Lung (tissue), 12 donors: ENCODE results near the gene CCNYL1. TPM values are rescaled to one million over a fixed set of nuclear protein-coding genes. Genes with fewer than 3 reads are reported as not detected.
"Not testable (repeated sequence)": the region's sequence is repeated elsewhere in the genome, so short reads cannot be mapped to it uniquely, and the experiment has no call there.

Experiments
- ATAC-seq: fragments of 200-7000 bp; cut with Tn5 transposase; one replicate; pipeline ENCODE4 v1.9.1; 2020; ENCODE audit warnings: moderate number of reproducible peaks; ENCODE audit not compliant: insufficient read depth, low FRiP score
- DNase-seq, 3 donors: peaks; one replicate each; pipeline ENCODE4 v3.0.0-alpha.2; 2013 to 2017
- H3K27ac ChIP-seq, 2 donors: one replicate each; pipeline ENCODE4 v1.5.1; 2013; ENCODE audit warnings: mild to moderate bottlenecking in 2 of 2, moderate library complexity in 2 of 2, control low read depth in 1 of 2, inconsistent platforms in 1 of 2, low read depth in 1 of 2, low read length in 1 of 2
- H3K27me3 ChIP-seq, 3 donors: one replicate each; pipeline ENCODE4 v1.5.1; 2013; ENCODE audit warnings: low read length in 2 of 3; ENCODE audit not compliant: control insufficient read depth in 3 of 3, insufficient read depth in 3 of 3
- H3K36me3 ChIP-seq, 4 donors: one replicate each; pipeline ENCODE4 v1.5.1; 2013; ENCODE audit warnings: low read length in 4 of 4, mild to moderate bottlenecking in 1 of 4, moderate library complexity in 1 of 4; ENCODE audit not compliant: control insufficient read depth in 4 of 4, insufficient read depth in 4 of 4
- H3K4me1 ChIP-seq, 5 donors: one replicate each; pipeline ENCODE4 v1.5.1; 2013; ENCODE audit warnings: low read length in 5 of 5, mild to moderate bottlenecking in 2 of 5, moderate library complexity in 1 of 5; ENCODE audit not compliant: control insufficient read depth in 5 of 5, insufficient read depth in 5 of 5
- H3K4me3 ChIP-seq: one replicate; pipeline ENCODE4 v1.5.1; 2013; ENCODE audit warnings: mild to moderate bottlenecking, control low read depth, moderate library complexity
- H3K9ac ChIP-seq, 2 donors: one replicate each; pipeline ENCODE4 v1.5.1; 2013; ENCODE audit warnings: low read length in 2 of 2, control low read depth in 1 of 2; ENCODE audit not compliant: insufficient read depth in 1 of 2
- H3K9me3 ChIP-seq, 4 donors: one replicate each; pipeline ENCODE4 v1.5.1; 2013; ENCODE audit warnings: low read length in 3 of 4, mild to moderate bottlenecking in 1 of 4, moderate library complexity in 1 of 4; ENCODE audit not compliant: control insufficient read depth in 4 of 4, insufficient read depth in 3 of 4
- WGBS, 2 donors: extraction: QIAGEN DNeasy Blood & Tissue Kit; methylation state at CpG; one replicate each; pipeline ENCODE4 v1.1.7; 2013; 5-methylcytosine and 5-hydroxymethylcytosine counted together
- polyA plus RNA-seq, 2 donors: library from polyadenylated mRNA; stranded (reverse); fragments of 200-250 nt; gene quantifications; one replicate each; pipeline ENCODE4 v1.2.1, GENCODE V29; 2013
- total RNA-seq, 2 donors: library from RNA; depleted of rRNA in 1 of 2; stranded (reverse); fragments of >200 nt in 1 of 2; gene quantifications; one replicate each; pipeline ENCODE4 v1.2.1, GENCODE V29; 2014 to 2021
- TF ChIP-seq, protein P1 (sequence below): IDR thresholded peaks from 2 replicates; pipeline ENCODE4 v1.5.1; 2012; ENCODE audit warnings: mild to moderate bottlenecking; ENCODE audit errors: control extremely low read depth, extremely low read depth
- donor health status: control.
- donor health status: control.
- donor health status: Bipolar disorder and iron deficiency.
- donor health status: healthy.
- donor health status: DM: yes; HTN: yes; CAD: no.

CCNYL1 gene
- total and polyA plus RNA-seq, 4 donors, result 11.1 to 25.1 (median 12.7) TPM

DNA sequence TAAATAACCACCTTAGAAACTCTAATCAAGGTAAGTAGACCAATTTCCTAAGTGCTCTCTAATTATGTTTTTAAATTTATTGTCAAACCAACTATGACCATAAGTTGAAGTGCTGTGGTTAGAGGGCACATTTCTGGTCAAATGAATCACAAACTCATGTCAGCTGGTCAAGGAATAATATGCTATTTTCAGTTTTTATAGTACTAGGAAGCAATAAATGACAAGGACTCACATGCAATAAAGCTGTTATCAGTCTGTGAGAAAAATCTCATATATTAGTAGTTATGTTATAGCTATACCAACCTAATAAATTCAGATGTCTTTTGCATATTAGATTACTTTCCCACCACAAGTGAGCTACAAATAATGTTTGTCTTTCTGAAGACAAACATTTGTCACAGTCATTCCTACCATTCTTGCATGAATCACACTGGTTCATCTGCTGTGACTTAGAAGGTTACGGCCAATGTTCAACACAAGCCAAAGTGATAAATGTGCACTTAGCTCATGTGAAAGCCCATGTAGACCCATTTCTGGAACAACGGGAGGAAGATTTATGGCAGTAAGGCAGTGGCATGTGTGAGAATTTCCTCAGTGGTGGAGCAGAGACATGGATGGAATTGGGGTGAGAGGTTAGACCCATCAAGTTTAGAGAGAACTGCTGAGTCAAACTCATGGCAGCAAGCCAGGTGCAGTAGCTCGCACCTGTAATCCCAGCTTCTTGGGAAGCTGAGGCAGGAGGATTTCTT, 27.4 kb upstream of the CCNYL1 start:
- Histone ChIP-seq H3K9ac (no peak overlapping the region), H3K27ac (no peak overlapping the region), H3K9me3 (peaks cover 0 to 6% (median 0%) of the 10 kb centered on the region in 4 donors), H3K4me1 (peaks cover 0 to 3% (median 0%) of the 10 kb centered on the region in 5 donors), H3K27me3 (no peaks in the 10 kb centered on the region), H3K36me3 (no peaks in the 10 kb centered on the region), H3K4me3 (no peak overlapping the region)
- TF ChIP-seq, protein P1, sequence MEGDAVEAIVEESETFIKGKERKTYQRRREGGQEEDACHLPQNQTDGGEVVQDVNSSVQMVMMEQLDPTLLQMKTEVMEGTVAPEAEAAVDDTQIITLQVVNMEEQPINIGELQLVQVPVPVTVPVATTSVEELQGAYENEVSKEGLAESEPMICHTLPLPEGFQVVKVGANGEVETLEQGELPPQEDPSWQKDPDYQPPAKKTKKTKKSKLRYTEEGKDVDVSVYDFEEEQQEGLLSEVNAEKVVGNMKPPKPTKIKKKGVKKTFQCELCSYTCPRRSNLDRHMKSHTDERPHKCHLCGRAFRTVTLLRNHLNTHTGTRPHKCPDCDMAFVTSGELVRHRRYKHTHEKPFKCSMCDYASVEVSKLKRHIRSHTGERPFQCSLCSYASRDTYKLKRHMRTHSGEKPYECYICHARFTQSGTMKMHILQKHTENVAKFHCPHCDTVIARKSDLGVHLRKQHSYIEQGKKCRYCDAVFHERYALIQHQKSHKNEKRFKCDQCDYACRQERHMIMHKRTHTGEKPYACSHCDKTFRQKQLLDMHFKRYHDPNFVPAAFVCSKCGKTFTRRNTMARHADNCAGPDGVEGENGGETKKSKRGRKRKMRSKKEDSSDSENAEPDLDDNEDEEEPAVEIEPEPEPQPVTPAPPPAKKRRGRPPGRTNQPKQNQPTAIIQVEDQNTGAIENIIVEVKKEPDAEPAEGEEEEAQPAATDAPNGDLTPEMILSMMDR, result no peak
- 73 to 78% methylated on average over 3 of the region's 3 CpGs for WGBS, 2 donors
- no peak for DNase-seq
- no peak for ATAC-seq

DNA sequence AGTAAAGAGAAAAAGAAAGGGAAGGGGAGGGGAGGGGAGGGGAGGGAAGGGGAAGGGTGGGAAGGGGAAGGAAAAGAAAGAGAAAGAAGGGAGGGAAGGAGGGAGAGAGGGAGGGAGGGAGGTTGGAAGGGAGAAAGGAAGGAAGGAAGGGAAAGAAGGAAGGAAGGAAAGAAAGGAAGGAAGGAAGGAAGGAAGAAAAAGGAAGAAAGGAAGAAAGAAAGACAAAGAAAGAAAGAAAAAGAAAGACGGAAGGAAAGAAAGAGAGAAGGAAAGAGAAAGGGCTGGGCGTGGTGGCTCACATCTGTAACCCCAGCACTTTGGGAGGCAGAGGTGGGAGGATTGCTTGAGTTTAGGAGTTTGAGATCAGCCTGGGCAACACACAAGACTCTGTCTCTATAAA, 24.6 kb upstream of the CCNYL1 start:
- no peak overlapping the region for H3K4me3 ChIP-seq
- H3K27me3 ChIP-seq, result no peaks in the 10 kb centered on the region
- WGBS, 2 donors, result 68 to 81% methylated on average over 2 of the region's 2 CpGs
- no peak for ATAC-seq
- no peaks in the 10 kb centered on the region for H3K4me1 ChIP-seq
- no peak overlapping the region for H3K9ac ChIP-seq
- peaks cover 0 to under 1% (median 0%) of the 10 kb centered on the region in 4 donors for H3K9me3 ChIP-seq
- TF ChIP-seq, protein P1, result no peak
- H3K27ac ChIP-seq, result no peak overlapping the region
- H3K36me3 ChIP-seq, result no peaks in the 10 kb centered on the region
- no peak for DNase-seq

- no peaks in the 10 kb centered on the region for H3K4me1 ChIP-seq
- TF ChIP-seq, protein P1, result no peak
Measured at GRCh38 chr2:207688597-207688996, 22.8 kb upstream of the CCNYL1 start.

DNA sequence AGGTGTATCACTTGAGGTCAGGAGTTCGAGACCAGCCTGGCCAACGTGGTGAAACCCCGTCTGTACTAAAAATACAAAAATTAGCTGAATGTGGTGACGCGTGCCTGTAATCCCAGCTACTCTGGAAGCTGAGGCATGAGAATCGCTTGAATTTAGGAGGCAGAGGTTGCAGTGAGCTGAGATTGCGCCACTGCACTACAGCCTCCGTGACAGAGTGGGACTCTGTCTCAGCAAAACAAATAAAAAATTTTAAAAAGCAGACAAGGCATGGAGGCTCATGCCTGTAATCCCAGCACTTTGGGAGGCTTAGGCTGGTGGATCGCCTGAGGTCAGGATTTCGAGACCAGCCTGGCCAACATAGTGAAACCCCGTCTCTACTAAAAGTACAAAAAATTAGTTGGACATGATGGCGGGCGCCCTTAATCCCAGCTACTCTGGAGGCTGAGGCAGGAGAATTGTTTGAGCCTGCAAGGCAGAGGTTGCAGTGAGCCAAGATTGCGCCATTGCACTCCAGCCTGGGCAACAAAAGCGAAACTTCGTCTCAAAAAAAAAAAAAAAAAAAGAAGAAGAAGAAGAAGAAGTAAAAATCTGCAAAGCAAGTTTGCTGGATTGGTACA, 20.5 kb upstream of the CCNYL1 start:
- H3K27ac ChIP-seq, DNase-seq, H3K36me3 ChIP-seq, H3K4me3 ChIP-seq, ATAC-seq, H3K4me1 ChIP-seq, H3K9ac ChIP-seq, H3K27me3 ChIP-seq, H3K9me3 ChIP-seq: not testable (repeated sequence)
- WGBS, 2 donors, result 81 to 85% methylated on average over 16 of the region's 16 CpGs

More at GRCh38 chr2:207688597-207688996, 22.8 kb upstream of the CCNYL1 start:
- Histone ChIP-seq H3K4me3 (no peak overlapping the region), H3K9me3 (no peaks in the 10 kb centered on the region), H3K27me3 (no peaks in the 10 kb centered on the region), H3K27ac (no peak overlapping the region), H3K9ac (no peak overlapping the region), H3K36me3 (no peaks in the 10 kb centered on the region)
- DNase-seq (no peak), ATAC-seq (no peak)
